ENCODE data around the gene NUDT1. TPM values are rescaled to one million over a fixed set of nuclear protein-coding genes. Genes with fewer than 3 reads are reported as not detected.

NUDT1 gene
- polyA plus RNA-seq, 3 donors from 2014 or later: 63.0 to 74.3 (median 67.4) TPM

DNA sequence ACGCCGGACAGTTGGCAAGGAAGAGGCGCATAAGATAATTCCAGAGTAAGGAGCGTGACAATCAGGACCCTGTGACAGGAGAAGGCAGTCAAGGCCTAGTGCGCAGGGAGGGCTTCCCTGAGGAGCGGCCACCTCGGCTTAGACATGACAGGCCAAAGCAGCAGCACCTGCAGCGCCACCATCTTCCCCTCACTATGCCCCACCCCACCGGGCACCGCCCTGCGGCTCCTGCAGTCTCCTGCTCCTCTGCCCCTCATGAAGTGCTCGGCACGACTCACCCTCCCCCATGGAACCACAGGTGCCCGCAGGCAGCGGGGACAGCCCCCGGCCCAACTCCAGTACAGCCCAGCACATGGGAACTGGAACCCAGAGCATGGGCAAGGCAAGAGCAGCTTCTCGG lies 21.1 kb upstream of the NUDT1 start:
- no peak overlapping the region for H3K4me3 Mint-ChIP-seq
- no peak for DNase-seq
- H3K27me3 Mint-ChIP-seq (ENCODE audit: low read depth in 3 of 3): peaks cover 0 to 3% (median 0%) of the 10 kb centered on the region in 3 donors
- H3K36me3 Mint-ChIP-seq: peaks cover 1 to 25% (median 12%) of the 10 kb centered on the region in 3 donors
- no peaks in the 10 kb centered on the region for H3K9me3 Mint-ChIP-seq
- peak overlapping the region in 1 of 6 donors; percentile 35 for H3K27ac Mint-ChIP-seq
- peaks cover 0 to 1% of the 10 kb centered on the region in 2 donors for H3K4me1 Mint-ChIP-seq

DNA sequence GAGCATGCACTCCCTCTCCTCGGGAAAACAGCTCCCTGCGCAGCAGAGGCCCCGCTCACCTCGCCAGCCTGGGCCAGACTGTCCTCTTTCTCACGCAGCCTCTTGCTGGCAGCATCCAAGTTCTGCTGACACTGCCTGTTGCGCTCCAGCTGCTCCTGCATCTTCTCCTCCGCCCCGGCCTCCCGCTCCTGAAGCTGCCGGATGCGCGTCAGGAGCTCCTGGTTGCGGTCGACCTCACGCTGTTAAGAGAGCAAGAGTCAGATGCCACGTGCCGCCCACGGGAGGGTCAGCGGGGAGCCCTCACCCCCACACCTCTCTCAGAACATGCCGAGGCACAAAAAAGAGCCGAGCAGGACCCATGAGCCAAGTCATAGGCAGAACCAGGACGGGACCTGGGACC lies 19.5 kb upstream of the NUDT1 start:
- no peak overlapping the region for H3K27ac Mint-ChIP-seq
- H3K27me3 Mint-ChIP-seq (ENCODE audit: low read depth in 3 of 3): peaks cover 0 to 3% (median 0%) of the 10 kb centered on the region in 3 donors
- no peaks in the 10 kb centered on the region for H3K4me1 Mint-ChIP-seq
- no peak for DNase-seq
- no peak overlapping the region for H3K4me3 Mint-ChIP-seq
- H3K9me3 Mint-ChIP-seq: no peaks in the 10 kb centered on the region
- H3K36me3 Mint-ChIP-seq: peaks cover 3 to 16% (median 7%) of the 10 kb centered on the region in 3 donors

DNA sequence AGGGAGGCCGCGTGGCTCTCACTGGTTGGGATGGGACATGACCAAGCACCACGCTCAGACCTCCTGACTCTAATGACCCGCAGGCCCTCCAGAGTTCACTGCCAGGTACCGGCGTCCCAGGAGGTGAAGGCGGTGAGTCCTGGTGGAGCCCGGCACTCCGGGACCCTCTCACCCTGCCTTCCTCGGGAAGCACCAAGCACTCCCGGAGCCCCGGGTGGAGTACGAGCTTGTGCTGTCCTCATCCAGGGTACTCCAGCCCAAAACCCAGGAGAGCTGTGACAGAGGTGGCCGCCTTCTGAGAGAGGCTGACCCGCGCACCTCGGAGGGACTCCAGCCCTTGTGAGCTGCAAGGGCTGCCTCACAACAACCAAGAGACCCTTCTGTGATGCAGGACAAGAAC lies 18.7 kb upstream of the NUDT1 start:
- Mint-ChIP-seq H3K36me3 (peaks cover 3 to 13% (median 7%) of the 10 kb centered on the region in 3 donors), H3K4me1 (no peaks in the 10 kb centered on the region), H3K4me3 (no peak overlapping the region), H3K27ac (no peak overlapping the region), H3K27me3 (ENCODE audit: low read depth in 3 of 3) (peaks cover 0 to 3% (median 0%) of the 10 kb centered on the region in 3 donors), H3K9me3 (no peaks in the 10 kb centered on the region)
- DNase-seq: no peak

DNA sequence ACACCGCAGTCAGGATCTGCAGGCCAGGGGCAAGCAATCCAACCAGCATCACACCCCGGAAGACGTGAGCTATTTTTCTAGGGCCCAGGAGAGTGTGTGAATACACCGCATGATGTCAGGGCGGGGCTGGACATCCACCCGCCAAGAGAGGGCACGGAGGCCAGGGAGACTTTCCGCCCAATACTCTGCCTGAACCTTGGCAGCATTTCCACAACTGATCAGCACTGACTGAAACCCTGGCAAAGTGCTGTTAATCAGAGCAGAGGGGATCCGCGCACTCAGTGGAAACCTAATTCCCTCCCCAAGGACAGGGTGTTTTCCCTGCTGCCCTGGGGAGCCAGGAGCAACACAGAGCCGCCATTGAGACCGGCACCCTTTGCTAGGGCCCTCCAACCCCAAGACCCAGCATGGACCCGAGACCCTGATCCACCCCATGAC lies 17.5 kb upstream of the NUDT1 start:
- Mint-ChIP-seq H3K27ac (no peak overlapping the region), H3K4me3 (no peak overlapping the region), H3K27me3 (ENCODE audit: low read depth in 3 of 3) (peaks cover 0 to 3% (median 0%) of the 10 kb centered on the region in 3 donors), H3K36me3 (peaks cover 3 to 13% (median 7%) of the 10 kb centered on the region in 3 donors), H3K4me1 (peaks cover 2% of the 10 kb centered on the region in 2 donors), H3K9me3 (no peaks in the 10 kb centered on the region)
- DNase-seq: no peak

DNA sequence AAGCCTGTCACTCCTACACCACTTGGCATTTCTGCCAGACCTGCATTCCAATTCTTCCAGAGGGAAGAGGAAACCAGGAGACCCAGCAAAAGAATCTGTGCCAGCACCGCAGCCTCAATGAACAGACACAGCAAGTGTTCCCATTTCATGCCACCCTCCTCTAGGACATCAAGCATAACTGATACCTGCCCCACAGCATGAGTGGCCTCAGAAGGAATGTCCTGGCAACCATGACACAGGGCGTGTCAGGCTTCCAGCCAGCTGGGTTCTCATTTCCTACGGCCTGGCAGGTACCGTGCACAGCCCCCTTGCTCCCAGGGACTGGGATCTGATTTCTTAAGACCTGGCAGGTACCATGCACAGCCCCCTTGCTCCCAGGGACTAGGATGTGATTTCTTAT lies 17.1 kb upstream of the NUDT1 start:
- H3K36me3 Mint-ChIP-seq: peaks cover 3 to 13% (median 7%) of the 10 kb centered on the region in 3 donors
- no peaks in the 10 kb centered on the region for H3K9me3 Mint-ChIP-seq
- H3K4me3 Mint-ChIP-seq: no peak overlapping the region
- H3K27me3 Mint-ChIP-seq (ENCODE audit: low read depth in 3 of 3): peaks cover 0 to 3% (median 0%) of the 10 kb centered on the region in 3 donors
- peaks cover 4 to 6% of the 10 kb centered on the region in 2 donors for H3K4me1 Mint-ChIP-seq
- no peak for DNase-seq
- no peak overlapping the region for H3K27ac Mint-ChIP-seq

DNA sequence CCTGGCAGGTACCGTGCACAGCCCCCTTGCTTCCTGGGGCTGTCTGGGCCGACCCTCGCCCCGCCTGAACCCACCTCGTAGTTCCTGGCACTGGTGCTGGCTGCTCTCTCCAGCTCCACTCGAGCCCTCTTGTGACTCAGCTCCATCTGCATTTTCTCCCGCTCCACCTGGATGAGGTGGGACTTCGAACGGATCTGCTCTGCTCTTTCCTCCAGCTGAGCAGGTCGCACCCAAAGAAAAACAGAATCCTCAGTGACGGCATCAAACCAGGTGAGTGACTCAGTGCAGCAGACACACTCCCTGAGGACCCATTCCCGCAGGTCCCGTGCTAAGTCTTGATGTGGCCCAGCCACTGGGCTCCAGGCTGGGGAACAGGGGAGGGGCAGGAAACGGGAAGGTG lies 16.7 kb upstream of the NUDT1 start:
- Mint-ChIP-seq H3K9me3 (no peaks in the 10 kb centered on the region), H3K4me3 (no peak overlapping the region), H3K27me3 (ENCODE audit: low read depth in 3 of 3) (peaks cover 0 to 4% (median 0%) of the 10 kb centered on the region in 3 donors), H3K36me3 (peaks cover 3 to 13% (median 7%) of the 10 kb centered on the region in 3 donors), H3K4me1 (peaks cover 8 to 10% of the 10 kb centered on the region in 2 donors), H3K27ac (no peak overlapping the region)
- no peak for DNase-seq

DNA sequence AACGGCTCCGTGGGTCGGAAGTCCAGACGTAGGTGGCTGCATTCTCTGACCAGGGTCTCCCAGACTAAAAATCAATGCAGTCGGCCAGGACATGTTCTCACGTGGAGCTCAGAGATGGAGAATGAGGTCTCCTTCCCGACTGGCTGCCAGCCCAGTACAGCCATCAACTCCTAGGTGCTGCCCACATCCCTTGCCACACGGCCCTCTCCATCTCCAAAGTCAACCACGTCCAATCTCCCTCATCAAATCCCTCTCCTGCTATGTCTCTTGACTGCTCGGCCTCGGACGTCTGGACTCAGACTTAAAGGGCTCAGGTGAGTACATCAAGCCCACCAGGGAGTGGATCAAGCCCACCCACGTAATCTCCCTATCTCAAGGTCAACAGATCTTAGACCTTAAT lies 16.2 kb upstream of the NUDT1 start:
- Mint-ChIP-seq H3K9me3 (no peaks in the 10 kb centered on the region), H3K27ac (no peak overlapping the region), H3K4me1 (peaks cover 13 to 15% of the 10 kb centered on the region in 2 donors), H3K4me3 (no peak overlapping the region), H3K36me3 (peaks cover 3 to 13% (median 7%) of the 10 kb centered on the region in 3 donors), H3K27me3 (ENCODE audit: low read depth in 3 of 3) (peaks cover 0 to 4% (median 0%) of the 10 kb centered on the region in 3 donors)
- no peak for DNase-seq

DNA sequence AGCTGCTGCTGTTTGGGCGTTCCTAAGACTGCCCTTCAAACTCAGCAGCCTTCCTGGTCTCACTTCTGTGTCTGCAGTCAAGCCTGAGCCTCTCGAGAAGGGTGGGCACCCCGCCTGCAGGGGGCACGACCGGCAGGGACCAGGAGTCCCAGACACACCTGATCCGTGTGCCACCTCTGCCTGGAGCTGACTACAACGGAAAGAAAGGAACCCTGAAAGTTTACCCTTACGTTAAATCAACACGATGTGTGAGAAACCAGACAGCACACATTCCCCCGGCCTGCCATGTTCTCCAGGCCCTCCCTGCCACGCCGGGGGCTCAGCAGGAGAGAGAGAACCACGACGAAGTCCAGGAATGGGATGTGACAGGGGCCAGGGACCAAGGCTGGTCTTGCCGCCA lies 14.3 kb upstream of the NUDT1 start:
- Mint-ChIP-seq H3K27me3 (ENCODE audit: low read depth in 3 of 3) (peaks cover 0 to 4% (median 0%) of the 10 kb centered on the region in 3 donors), H3K4me1 (peaks cover 23% of the 10 kb centered on the region in 2 donors), H3K4me3 (no peak overlapping the region), H3K27ac (no peak overlapping the region), H3K9me3 (no peaks in the 10 kb centered on the region), H3K36me3 (peaks cover 3 to 10% (median 7%) of the 10 kb centered on the region in 3 donors)
- DNase-seq: no peak

DNA sequence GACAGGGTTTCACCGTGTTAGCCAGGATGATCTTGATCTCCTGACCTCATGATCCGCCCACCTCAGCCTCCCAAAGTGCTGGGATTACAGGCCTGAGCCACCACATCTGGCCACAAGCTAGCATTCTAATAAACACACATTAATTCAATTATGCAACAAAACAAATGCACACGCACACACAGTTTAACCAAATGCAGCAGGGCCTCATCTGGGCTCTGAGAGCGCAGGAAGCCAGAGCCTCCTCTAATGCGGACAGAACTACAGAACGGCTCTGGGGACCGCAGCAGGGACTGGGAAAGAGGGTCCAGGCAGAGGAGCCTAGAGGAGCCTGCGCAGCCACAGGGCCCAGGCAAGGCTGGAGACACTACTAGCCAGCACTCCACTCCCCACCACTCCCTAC lies 13.1 kb upstream of the NUDT1 start:
- Mint-ChIP-seq H3K27ac (no peak overlapping the region), H3K4me3 (no peak overlapping the region), H3K36me3 (peaks cover 3 to 10% (median 7%) of the 10 kb centered on the region in 3 donors), H3K27me3 (ENCODE audit: low read depth in 3 of 3) (peaks cover 0 to 6% (median 3%) of the 10 kb centered on the region in 3 donors), H3K9me3 (no peaks in the 10 kb centered on the region), H3K4me1 (peaks cover 29 to 34% of the 10 kb centered on the region in 2 donors)
- no peak for DNase-seq

DNA sequence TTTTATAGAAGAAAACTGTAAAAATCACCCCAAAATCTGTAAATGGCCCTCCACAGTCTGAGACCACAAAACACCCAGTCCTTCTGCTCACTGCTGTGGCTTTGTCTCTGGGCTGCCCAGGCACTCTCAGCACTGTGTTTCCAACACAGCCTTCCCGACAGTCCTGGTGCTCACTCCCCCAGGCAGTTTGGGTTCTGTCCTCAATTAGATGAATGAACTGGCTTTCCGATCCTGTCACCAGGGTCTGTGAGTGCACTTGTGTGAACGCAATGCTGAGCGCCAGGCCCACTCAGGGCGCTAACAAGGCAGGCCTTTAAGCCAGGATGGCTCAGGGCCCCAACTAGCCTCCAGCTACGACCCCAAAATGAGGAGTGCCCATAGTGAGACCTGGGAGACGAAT lies 12.6 kb upstream of the NUDT1 start:
- Mint-ChIP-seq H3K4me3 (peak overlapping the region in 1 of 5 donors; percentile 33), H3K36me3 (peaks cover 3 to 6% (median 3%) of the 10 kb centered on the region in 3 donors), H3K27ac (no peak overlapping the region), H3K4me1 (peaks cover 30 to 39% of the 10 kb centered on the region in 2 donors), H3K27me3 (ENCODE audit: low read depth in 3 of 3) (peaks cover 0 to 5% (median 3%) of the 10 kb centered on the region in 3 donors), H3K9me3 (no peaks in the 10 kb centered on the region)
- DNase-seq: no peak

DNA sequence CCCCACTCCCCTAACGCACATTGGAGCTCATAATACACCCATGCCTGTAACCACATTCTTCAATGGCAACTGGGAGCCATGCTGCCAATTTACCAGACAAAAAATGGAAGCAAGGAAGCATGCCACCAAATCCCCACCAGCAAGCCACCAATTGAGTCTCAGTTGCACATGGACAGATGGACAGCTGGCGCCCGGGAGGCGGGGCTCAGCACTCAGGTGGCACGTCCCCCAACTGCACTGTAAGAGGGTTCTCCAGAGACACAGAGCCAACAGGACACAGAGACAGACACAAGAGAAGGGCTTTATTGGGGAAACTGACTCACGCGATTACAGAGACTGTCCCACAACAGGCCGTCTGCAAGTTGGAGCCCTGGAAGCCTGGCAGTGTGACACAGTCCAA lies 11.8 kb upstream of the NUDT1 start:
- no peak overlapping the region for H3K27ac Mint-ChIP-seq
- no peak for DNase-seq
- no peaks in the 10 kb centered on the region for H3K9me3 Mint-ChIP-seq
- H3K4me3 Mint-ChIP-seq: peak overlapping the region in 3 of 5 donors; percentile 24 to 42 (median 29)
- peaks cover 34 to 46% of the 10 kb centered on the region in 2 donors for H3K4me1 Mint-ChIP-seq
- H3K36me3 Mint-ChIP-seq: peaks cover 7 to 11% (median 9%) of the 10 kb centered on the region in 3 donors
- H3K27me3 Mint-ChIP-seq (ENCODE audit: low read depth in 3 of 3): peaks cover 0 to 3% (median 3%) of the 10 kb centered on the region in 3 donors

DNA sequence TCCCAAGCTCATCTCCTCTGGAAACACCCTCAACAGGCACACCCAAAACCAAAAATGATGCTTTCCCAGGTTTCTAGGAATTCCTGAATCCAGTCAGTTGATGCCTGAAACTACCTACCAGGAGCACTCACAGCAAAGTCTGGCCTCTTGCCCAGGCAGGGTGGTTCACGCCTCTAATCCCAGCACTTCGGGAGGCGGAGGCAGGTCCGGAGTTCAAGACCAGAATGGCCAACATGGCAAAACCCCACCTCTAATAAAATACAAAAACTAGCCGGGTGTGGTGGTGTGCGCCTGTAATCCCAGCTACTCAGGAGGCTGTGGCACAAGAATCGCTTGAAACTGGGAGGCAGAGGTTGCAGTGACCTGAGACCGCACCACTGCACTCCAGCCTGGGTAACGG lies 11.1 kb upstream of the NUDT1 start:
- H3K4me1 Mint-ChIP-seq: peaks cover 34 to 49% of the 10 kb centered on the region in 2 donors
- peaks cover 0 to 3% (median 3%) of the 10 kb centered on the region in 3 donors for H3K27me3 Mint-ChIP-seq (ENCODE audit: low read depth in 3 of 3)
- H3K36me3 Mint-ChIP-seq: peaks cover 6 to 12% (median 11%) of the 10 kb centered on the region in 3 donors
- no peak for DNase-seq
- H3K4me3 Mint-ChIP-seq: peak overlapping the region in 2 of 5 donors; percentile 24 to 42
- no peaks in the 10 kb centered on the region for H3K9me3 Mint-ChIP-seq
- no peak overlapping the region for H3K27ac Mint-ChIP-seq

DNA sequence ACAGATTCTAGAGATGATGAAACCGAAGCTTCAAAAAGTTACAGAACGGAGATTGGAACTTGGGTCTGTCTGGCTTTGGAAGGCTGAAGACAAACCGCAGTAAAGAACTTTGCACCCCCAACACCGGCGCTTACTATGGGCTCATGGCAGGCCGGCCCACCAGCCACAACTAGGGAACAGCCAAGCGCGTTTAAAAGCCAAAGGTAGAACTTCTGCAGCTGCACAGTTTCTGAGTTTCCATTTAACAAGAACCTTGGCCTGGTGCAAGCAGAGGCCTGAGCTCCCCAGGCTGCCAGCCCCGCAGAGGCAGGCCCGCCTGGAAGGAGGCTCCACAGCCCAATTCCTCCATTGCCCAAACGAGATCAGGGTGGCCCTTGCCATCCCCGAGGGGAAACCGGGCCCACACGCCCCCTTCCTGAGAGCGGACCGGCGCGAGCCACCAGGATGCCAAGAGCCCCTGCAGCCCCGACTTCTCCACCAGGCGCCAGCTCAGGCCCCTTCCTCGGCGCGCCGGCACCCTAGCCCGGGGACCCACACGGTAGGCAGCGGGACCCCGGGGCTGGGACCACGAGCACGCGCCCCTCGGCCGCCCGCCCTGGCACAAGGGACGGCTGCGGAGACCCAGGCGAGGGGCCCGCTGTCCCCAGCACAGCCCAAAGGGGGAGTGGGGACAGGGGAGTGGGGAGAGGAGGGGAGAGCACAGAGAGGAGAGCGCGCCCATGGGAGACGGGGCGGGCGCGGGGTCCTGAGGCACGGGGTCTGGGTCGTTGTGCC lies 9.8 kb upstream of the NUDT1 start:
- H3K36me3 Mint-ChIP-seq: peaks cover 4 to 10% (median 9%) of the 10 kb centered on the region in 3 donors
- peak overlapping the region; percentile 88 to 93 (median 89) for H3K4me3 Mint-ChIP-seq
- peak in 2 of 3 donors; percentile 23 to 27 for DNase-seq
- peaks cover 34 to 49% of the 10 kb centered on the region in 2 donors for H3K4me1 Mint-ChIP-seq
- no peaks in the 10 kb centered on the region for H3K9me3 Mint-ChIP-seq
- peak overlapping the region; percentile 12 to 79 (median 76) for H3K27ac Mint-ChIP-seq
- H3K27me3 Mint-ChIP-seq (ENCODE audit: low read depth in 3 of 3): peaks cover 0 to 4% (median 3%) of the 10 kb centered on the region in 3 donors
